Neural crest cell (in vitro differentiated cells): Measurements from ENCODE around the gene SENP2. TPM values are rescaled to one million over a fixed set of nuclear protein-coding genes. Genes with fewer than 3 reads are reported as not detected.

ENCODE experiments used
- DNase-seq: peaks from one replicate; pipeline ENCODE4 v3.0.0; 2021; ENCODE audit warnings: low read depth, mixed read lengths, low spot score
- H3K27ac Mint-ChIP-seq: one replicate; pipeline ENCODE4 v1.8.0; 2021; ENCODE audit warnings: mild to moderate bottlenecking, mixed read lengths; ENCODE audit not compliant: unreplicated experiment
- H3K27me3 Mint-ChIP-seq: 2 replicates; pipeline ENCODE4 v1.8.0; 2021; ENCODE audit warnings: low read depth, mild to moderate bottlenecking, mixed read lengths
- H3K36me3 Mint-ChIP-seq: 2 replicates; pipeline ENCODE4 v1.8.0; 2021; ENCODE audit warnings: low read depth, mild to moderate bottlenecking, mixed read lengths
- H3K4me1 Mint-ChIP-seq: 2 replicates; pipeline ENCODE4 v1.8.0; 2021; ENCODE audit warnings: mixed read lengths
- H3K4me3 Mint-ChIP-seq: one replicate; pipeline ENCODE4 v1.8.0; 2021; ENCODE audit warnings: mild to moderate bottlenecking, mixed read lengths
- H3K9me3 Mint-ChIP-seq: 2 replicates; pipeline ENCODE4 v1.8.0; 2021; ENCODE audit warnings: mixed read lengths
- total RNA-seq: library from RNA; stranded (reverse); gene quantifications from 2 replicates; pipeline ENCODE4 v1.2.1, GENCODE V29; 2021
- TF ChIP-seq, protein P1 (sequence below): fragments of 200-600 bp; sonication (generic); conservative IDR thresholded peaks from 2 replicates; pipeline ENCODE4 v1.5.0; 2021; ENCODE audit warnings: antibody characterized with exemption, mild to moderate bottlenecking

Gene SENP2
- total RNA-seq, 1 donor from 2014 or later = 46.7 TPM

DNA sequence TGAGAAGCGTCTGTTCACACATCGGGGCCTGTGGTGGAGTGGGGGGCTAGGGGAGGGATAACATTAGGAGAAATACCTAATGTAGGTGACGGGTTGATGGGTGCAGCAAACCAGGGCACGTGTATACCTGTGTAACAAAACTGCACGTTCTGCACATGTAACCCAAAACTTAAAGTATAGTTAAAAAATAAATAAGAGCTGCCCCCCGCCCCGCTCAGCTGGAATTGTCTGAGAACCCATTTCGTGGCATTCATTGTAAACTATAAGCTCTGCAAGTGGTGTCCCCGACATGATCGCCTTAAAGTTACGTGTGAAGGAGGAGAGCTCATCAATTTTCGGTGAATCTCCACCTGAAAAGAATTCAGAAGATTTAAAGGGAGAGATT is 26.4 kb upstream of the SENP2 start:
- peaks cover 8% of the 10 kb centered on the region for H3K4me1 Mint-ChIP-seq
- no peak for DNase-seq
- peaks cover 39% of the 10 kb centered on the region for H3K27me3 Mint-ChIP-seq
- TF ChIP-seq, protein P1, sequence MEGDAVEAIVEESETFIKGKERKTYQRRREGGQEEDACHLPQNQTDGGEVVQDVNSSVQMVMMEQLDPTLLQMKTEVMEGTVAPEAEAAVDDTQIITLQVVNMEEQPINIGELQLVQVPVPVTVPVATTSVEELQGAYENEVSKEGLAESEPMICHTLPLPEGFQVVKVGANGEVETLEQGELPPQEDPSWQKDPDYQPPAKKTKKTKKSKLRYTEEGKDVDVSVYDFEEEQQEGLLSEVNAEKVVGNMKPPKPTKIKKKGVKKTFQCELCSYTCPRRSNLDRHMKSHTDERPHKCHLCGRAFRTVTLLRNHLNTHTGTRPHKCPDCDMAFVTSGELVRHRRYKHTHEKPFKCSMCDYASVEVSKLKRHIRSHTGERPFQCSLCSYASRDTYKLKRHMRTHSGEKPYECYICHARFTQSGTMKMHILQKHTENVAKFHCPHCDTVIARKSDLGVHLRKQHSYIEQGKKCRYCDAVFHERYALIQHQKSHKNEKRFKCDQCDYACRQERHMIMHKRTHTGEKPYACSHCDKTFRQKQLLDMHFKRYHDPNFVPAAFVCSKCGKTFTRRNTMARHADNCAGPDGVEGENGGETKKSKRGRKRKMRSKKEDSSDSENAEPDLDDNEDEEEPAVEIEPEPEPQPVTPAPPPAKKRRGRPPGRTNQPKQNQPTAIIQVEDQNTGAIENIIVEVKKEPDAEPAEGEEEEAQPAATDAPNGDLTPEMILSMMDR = no peak
- no peaks in the 10 kb centered on the region for H3K9me3 Mint-ChIP-seq
- no peaks in the 10 kb centered on the region for H3K36me3 Mint-ChIP-seq
- no peak overlapping the region for H3K4me3 Mint-ChIP-seq
- no peak overlapping the region for H3K27ac Mint-ChIP-seq

DNA sequence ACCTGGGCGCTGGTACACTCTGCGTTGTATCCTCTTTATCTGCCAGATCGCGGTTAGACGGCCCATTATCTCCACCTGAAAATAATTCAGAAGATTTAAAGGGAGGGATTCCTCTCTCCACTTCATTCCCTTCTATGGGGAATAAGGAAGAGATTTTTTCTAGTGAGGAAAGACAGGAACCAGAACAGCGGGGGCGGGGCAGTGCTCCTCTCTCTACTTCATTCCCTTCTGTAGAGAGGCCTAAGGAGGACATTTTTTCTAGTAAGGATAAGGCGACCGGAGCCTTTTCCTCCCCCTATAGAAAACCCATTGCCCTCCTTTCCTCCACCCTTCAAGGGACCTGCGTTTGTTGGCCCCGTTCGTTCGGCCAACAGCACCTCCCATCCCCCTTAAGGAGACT is 25.4 kb upstream of the SENP2 start:
- no peaks in the 10 kb centered on the region for H3K9me3 Mint-ChIP-seq
- H3K27ac Mint-ChIP-seq = no peak overlapping the region
- peaks cover 39% of the 10 kb centered on the region for H3K27me3 Mint-ChIP-seq
- no peaks in the 10 kb centered on the region for H3K36me3 Mint-ChIP-seq
- peaks cover 8% of the 10 kb centered on the region for H3K4me1 Mint-ChIP-seq
- H3K4me3 Mint-ChIP-seq = no peak overlapping the region
- TF ChIP-seq, protein P1 = no peak
- no peak for DNase-seq

DNA sequence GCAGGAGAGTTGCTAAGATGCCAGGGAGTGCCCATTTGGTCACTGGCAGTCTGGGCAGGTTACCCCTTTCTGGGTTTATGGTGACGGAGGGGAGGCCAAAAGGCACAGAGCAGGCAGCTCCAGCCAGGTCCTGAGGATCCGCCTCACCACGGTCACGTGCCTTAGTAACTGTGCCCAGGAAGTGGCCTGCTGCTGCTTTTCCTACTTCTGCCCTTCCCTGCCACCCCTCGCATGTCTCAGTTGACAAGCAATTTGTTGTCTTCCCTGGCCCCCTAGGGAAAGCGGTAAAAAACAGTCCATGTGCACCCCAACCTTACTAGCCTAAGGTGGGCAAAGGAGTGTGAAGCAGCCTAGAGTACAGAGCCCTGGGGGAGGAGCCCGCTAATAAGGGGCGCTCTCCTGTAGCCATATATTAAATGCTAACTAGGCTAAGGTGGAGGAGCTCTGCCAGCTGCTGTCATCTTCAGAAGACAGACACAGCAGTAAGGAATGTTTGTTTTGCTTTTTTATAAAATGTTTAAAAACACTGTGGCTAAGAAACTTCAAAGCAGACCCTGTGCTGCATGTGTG is 24.6 kb upstream of the SENP2 start:
- no peak for DNase-seq
- H3K27me3 Mint-ChIP-seq = peaks cover 39% of the 10 kb centered on the region
- H3K27ac Mint-ChIP-seq = no peak overlapping the region

DNA sequence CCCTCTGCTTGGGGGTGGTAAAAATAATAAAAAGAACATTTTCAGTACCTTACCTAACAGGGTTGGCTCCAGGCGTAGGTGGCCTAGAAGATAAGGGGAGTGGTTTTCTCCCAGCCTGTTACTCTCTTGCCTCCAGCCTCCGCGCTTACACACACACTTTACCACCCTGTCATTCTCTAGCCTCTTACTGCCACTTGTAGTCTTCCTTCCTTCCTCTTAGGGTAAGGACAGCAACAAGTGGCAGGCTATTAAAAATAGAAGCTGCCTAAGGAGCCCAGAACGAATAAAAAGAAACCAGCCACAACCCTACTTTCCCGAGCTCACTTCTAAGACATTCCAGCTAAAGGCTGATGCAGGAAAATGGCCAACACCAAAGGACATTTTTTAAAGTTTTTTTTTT is 24.1 kb upstream of the SENP2 start:
- no peak for DNase-seq
- H3K36me3 Mint-ChIP-seq = no peaks in the 10 kb centered on the region
- H3K4me3 Mint-ChIP-seq = no peak overlapping the region
- H3K27me3 Mint-ChIP-seq = peaks cover 39% of the 10 kb centered on the region
- H3K4me1 Mint-ChIP-seq = peaks cover 8% of the 10 kb centered on the region
- H3K27ac Mint-ChIP-seq = no peak overlapping the region
- no peaks in the 10 kb centered on the region for H3K9me3 Mint-ChIP-seq
- TF ChIP-seq, protein P1 = no peak

More for the DNA sequence above, 24.6 kb upstream of the SENP2 start:
- Mint-ChIP-seq H3K4me1 (peaks cover 8% of the 10 kb centered on the region), H3K9me3 (no peaks in the 10 kb centered on the region), H3K36me3 (no peaks in the 10 kb centered on the region), H3K4me3 (no peak overlapping the region)
- TF ChIP-seq, protein P1 = no peak

DNA sequence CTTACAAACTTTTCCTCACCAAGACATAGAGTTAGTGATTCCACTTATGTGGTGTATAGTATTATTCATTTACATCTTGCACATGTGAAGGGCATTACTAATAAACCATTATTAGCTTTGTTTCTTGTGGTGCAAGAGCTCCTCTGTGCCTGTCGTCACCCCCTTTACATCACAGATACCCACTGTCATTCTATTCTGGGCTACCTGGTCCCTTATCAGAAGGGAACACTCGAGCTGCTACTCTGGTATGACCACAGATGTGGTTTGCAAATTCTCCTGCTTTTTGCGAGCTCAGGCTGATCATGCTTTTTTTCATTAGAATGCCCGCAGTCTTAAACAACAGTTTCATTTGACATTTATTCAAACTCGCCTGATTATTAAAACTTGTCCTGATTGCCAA is 13.9 kb upstream of the SENP2 start:
- no peaks in the 10 kb centered on the region for H3K27me3 Mint-ChIP-seq
- H3K4me3 Mint-ChIP-seq = no peak overlapping the region
- no peak overlapping the region for H3K27ac Mint-ChIP-seq
- peaks cover 6% of the 10 kb centered on the region for H3K4me1 Mint-ChIP-seq
- TF ChIP-seq, protein P1 = no peak
- H3K36me3 Mint-ChIP-seq = peaks cover 5% of the 10 kb centered on the region
- DNase-seq = no peak
- H3K9me3 Mint-ChIP-seq = peaks cover 10% of the 10 kb centered on the region
